GM13977 (cell line): ENCODE data around the gene ZBTB17.
"Not testable (repeated sequence)": the region's sequence is repeated elsewhere in the genome, so short reads cannot be mapped to it uniquely, and the experiment has no call there.

ENCODE experiments used
- DNase-seq: peaks from one replicate; pipeline ENCODE4 v3.0.0; 2012; ENCODE audit warnings: low spot score
- CTCF ChIP-seq: IDR thresholded peaks from 2 replicates; pipeline ENCODE4 v1.5.1; 2012; ENCODE audit warnings: mild to moderate bottlenecking, control low read depth; ENCODE audit not compliant: insufficient read depth; ENCODE audit errors: extremely low read depth, missing control alignments
- in situ Hi-C: fragments of 300-500 bp; cut with MboI; formaldehyde crosslinking; loops from one replicate; pipeline ENCODE4 v1.12.0; 2022; ENCODE audit warnings: low sequenced_read_pairs, low pct_unique_long_range_greater_than_20kb, mixed read lengths, inconsistent platforms; ENCODE audit not compliant: unreplicated experiment

ZBTB17 gene

GRCh38 chr1:15975805-15976680, at the start of gene ZBTB17:
Gene ZBTB17 (minus strand): TSS chr1:15976101. CDS start chr1:15948495, 27,606 bp downstream.
- no peak for TF ChIP-seq CTCF
- DNase-seq: peak; percentile 95
- in situ Hi-C loops: no loop called here

GRCh38 chr1:16023050-16023653, 47.3 kb upstream of the ZBTB17 start:
- DNase-seq: no peak

GRCh38 chr1:16022393-16022792, 46.5 kb upstream of the ZBTB17 start:
- no peak for TF ChIP-seq CTCF
- no peak for DNase-seq
- in situ Hi-C loops: no loop called here

More at GRCh38 chr1:16023050-16023653, 47.3 kb upstream of the ZBTB17 start:
- in situ Hi-C loops: no loop called here
- TF ChIP-seq CTCF: no peak

- in situ Hi-C loops: no loop called here
- no peak for TF ChIP-seq CTCF
- DNase-seq: no peak
Observed at GRCh38 chr1:16021681-16022080, 45.8 kb upstream of the ZBTB17 start, which contains the start of gene CLCNKA. Gene CLCNKA (plus strand): TSS chr1:16022036. CDS start chr1:16022620, 584 bp downstream.

- DNase-seq, in situ Hi-C loops: not testable (repeated sequence)
Observed at GRCh38 chr1:16020878-16021277, 45.0 kb upstream of the ZBTB17 start.

GRCh38 chr1:16020325-16020724, 44.4 kb upstream of the ZBTB17 start:
- no peak for TF ChIP-seq CTCF
- in situ Hi-C loops: no loop called here
- DNase-seq: no peak
